Adrenal gland (tissue), 5 donors: Measurements from ENCODE around the gene HHIP.
A peak's percentile ranks its signal among the peaks of the same experiment; 100 is the strongest.

Experiments
- POLR2A ChIP-seq, 2 donors: fragments of 450-650 bp; IDR thresholded peaks; one replicate each; pipeline ENCODE4 v1.6.1; 2017; ENCODE audit warnings: antibody characterized with exemption in 2 of 2, mild to moderate bottlenecking in 2 of 2, moderate library complexity in 1 of 2
- TF ChIP-seq, protein P1 (sequence below), 6 experiments: fragments of 450-650 bp in 4 of 6; fragments of 200-600 bp in 2 of 6; sonication (generic) in 1 of 6; IDR thresholded peaks; 1 replicate in 5 of 6; 2 replicates in 1 of 6; pipeline versions ENCODE4 v1.5.1 to v1.8.0; 2016 to 2021; ENCODE audit warnings: antibody characterized with exemption in 6 of 6, mild to moderate bottlenecking in 2 of 6, moderate library complexity in 1 of 6
- donor health status: DM: no; HTN: no; CAD: no.

- no peak for TF ChIP-seq POLR2A (IDR thresholded peaks at IDR 0.05)
- TF ChIP-seq, protein P1, sequence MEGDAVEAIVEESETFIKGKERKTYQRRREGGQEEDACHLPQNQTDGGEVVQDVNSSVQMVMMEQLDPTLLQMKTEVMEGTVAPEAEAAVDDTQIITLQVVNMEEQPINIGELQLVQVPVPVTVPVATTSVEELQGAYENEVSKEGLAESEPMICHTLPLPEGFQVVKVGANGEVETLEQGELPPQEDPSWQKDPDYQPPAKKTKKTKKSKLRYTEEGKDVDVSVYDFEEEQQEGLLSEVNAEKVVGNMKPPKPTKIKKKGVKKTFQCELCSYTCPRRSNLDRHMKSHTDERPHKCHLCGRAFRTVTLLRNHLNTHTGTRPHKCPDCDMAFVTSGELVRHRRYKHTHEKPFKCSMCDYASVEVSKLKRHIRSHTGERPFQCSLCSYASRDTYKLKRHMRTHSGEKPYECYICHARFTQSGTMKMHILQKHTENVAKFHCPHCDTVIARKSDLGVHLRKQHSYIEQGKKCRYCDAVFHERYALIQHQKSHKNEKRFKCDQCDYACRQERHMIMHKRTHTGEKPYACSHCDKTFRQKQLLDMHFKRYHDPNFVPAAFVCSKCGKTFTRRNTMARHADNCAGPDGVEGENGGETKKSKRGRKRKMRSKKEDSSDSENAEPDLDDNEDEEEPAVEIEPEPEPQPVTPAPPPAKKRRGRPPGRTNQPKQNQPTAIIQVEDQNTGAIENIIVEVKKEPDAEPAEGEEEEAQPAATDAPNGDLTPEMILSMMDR (IDR thresholded peaks at IDR 0.05): peak in 3 of 6 experiments; percentile 12 to 17 (median 14)
Measured at GRCh38 chr4:144611850-144612249, 34.1 kb upstream of the HHIP start.
